Stimulated activated CD8-positive, alpha-beta memory T cell treated with anti-CD3 and anti-CD28 coated beads, Interleukin-4, amount 100 ng/mL, for 4 hours (primary cell): ENCODE data around the gene HELT.

Source experiments
- DNase-seq, 2 donors: peaks; one replicate each; pipeline ENCODE4 v3.0.0-alpha.2; 2020; ENCODE audit warnings: low read depth in 2 of 2, low spot score in 1 of 2

The HELT gene

DNA sequence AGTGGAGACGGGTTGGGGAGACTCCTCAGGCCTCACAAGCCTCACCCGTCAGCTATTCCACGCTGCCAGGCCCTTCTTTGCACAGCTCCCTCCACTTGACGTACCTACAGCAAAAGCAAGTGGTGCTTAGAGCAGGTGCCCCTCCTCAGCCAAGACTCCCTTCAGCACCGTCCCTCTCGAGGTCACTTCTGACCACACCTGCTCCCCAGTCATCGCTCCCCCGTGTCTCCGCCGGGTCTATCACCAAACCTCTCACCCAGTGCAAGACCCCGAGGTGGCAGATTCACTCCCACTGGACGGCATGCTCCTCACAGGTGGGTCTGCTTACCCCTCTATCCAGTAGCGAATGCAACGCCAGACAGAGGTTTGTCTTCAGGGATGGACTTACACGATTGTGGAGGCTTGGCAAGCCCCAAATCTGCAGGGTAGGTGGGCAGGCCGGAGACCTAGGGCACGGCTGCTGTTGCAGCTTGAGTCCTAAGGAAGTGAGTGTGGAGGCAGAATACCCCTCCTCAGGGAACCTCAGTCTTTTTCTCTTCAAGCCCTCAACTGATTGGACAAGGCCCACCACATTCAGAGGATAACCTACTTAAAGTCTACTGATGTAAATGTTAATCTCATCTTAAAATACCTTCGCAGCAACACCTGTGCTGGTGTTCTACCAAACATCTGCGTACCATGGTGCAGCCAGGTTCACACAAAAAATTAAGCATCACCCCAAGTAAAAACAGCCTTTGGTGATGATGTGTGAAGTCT is 14.5 kb upstream of the HELT start:
- DNase-seq: no peak

DNA sequence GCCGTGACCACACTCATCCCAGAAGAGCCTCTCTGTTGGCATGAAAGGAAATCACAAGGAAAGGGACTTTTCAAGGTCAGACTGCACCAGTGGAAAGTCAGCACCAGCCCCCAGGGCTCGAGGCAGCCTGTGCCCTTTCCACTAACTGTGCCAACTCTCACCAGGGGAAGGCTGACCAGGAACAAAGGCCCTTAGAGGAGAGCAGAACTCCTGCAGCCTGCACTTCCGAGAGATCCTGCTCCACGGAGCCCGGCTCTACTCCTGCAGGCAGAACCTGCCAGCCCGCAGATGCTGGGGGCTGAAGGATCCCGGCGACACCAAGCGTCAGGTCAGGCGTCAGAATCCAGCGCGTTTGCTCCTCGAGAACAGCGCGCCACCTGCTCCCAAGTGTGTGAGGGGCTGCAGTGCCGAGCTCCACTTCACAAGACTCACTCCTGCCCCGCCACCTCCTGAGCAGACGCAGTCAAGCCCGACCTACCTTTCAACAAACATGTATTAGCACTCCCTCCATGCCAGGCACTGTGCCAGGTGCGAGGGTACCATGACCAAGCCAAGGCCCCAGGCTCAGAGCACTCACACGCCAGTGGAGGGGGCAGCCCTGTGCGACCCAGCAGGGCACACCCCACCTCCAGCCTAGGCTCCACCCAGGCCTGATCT is 13.6 kb upstream of the HELT start:
- DNase-seq: no peak

DNA sequence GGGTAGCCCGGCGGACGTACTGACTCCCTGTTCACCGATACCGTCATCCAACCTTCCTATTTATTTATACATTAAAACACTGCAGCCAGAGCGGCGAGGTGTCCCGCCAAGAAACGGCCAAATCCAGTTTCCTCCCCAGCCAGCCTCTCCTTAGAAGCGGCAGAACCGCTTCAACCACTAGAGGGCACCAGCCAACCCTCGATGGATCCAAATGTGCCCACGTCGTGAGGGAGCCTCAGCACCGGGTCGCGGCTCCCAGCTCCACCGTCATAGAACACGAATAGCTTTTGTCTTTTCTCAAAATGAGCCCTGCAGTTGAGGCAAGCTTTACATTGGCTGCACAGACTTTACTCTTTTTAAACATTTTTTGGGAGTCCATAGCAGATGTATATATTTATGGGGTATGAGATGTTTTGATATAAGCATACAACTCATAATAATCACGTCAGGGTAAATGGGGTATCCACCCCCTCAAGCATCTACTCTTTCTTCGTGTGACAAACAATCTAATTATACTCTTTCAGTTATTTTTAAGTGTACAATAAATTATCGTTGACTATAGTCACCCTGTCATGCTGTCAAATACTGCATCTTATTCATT is 13.0 kb upstream of the HELT start:
- DNase-seq: peak; percentile 45 to 63

DNA sequence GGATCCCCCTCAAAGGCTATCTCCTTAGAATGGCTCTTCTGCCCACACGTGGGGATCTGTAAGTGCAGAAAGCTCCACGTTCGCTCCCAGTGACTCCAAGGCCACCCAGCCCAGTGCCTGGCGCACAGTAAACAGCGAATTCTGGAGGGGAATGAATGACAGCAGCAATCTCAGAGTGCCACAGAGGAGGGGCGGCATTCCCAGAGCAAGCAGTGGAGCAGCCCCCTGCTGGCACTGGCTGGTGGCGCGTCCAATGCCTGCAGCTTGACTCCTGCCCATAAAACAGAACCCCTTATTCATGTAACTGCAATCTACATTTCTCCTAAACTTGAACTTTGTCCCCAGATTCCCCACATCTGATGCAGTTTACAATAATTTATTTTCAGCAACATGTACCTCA is 6.9 kb upstream of the HELT start:
- DNase-seq: no peak

DNA sequence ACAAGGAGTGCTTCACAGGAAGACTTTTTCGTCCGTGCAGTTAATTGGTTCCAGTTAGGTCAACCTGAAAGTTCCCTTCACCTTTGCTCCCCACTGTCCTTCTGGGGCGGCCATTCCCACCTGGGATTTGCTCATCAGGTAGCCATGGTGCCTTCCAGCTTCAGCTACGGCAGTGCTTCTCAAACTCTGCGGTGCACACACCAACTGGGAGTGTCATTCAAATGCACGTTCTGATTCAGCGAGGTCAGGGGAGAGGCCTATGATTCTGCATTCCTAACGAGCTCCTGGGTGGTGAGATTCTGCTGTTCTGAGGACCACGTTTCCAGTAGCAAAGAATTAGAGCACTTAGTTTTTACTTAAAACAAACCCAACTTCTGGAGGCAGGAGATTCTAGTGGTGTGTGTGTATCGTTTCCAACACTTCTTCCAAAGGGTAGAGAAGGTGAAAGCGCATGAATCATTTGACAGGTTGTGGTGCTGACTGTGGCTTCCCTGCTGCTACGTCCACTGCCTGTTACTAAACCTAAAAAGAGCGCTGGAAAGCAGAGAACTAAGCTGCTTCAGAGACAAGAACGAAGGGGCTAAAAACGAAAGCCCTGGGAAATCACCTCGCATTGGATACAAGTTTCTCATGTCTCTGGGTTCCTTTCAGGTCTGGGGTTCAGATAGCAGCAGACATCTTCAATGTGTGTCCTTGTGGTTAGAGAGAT is 4.7 kb upstream of the HELT start:
- no peak for DNase-seq

DNA sequence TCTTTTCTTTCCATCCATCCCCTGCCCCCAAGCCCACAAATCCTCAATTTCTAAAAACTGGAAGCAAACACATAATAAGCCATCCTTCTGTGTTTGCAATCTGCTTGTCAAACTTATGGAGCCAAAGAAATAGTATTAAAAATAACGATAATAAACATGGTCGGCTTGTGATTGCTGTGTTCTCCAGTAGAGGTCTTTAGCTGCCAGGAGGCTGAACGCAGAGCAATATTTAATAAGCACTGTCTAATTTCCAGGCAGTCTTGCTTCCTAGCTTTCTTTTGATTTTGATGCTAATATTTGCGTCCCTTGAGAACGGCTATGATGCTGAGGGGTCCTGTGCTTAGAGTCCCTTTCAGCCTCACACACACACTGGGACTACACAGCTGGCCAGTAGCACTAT is 3.2 kb upstream of the HELT start:
- DNase-seq: no peak

DNA sequence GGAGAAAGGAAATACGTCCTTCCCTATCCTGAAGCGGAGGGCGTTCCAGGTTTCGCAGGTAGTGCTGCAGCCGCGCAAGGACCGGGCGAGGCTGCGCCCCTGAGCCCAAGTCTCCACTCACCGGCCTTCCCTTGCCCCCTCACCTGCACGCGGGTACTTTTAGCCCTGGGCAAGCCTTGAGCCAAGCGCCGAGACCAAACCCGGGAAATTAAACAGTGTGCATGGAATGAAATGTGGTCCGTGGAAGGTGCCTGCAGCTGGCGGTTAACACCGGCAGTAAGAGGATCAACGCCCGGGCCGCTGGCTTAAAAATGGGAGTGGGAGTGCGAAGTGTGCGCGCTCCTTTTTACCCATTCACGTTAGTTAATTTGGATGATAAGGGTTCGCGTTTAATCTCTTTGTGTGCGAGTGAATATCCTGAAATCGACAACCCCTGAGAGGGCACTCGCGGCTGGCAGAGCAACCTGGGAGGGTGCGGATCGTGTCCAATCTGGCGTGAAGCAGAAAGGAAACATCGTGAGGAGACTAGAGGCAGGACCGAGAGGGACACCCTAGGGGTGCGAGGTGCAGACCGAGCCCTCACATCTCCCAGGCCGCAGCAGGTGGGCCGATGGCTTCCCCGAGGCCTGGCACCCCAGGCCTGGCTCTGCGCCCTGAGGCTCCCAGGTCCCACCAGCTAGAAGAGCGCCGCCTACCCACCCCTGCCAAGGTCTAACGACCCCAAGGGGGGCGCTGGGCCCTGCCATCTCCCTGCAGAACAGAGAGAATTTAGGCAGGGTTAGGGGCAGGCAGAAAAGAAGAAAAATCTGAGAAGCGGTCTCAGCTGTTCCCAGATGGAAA is 2.0 kb upstream of the HELT start:
- no peak for DNase-seq

DNA sequence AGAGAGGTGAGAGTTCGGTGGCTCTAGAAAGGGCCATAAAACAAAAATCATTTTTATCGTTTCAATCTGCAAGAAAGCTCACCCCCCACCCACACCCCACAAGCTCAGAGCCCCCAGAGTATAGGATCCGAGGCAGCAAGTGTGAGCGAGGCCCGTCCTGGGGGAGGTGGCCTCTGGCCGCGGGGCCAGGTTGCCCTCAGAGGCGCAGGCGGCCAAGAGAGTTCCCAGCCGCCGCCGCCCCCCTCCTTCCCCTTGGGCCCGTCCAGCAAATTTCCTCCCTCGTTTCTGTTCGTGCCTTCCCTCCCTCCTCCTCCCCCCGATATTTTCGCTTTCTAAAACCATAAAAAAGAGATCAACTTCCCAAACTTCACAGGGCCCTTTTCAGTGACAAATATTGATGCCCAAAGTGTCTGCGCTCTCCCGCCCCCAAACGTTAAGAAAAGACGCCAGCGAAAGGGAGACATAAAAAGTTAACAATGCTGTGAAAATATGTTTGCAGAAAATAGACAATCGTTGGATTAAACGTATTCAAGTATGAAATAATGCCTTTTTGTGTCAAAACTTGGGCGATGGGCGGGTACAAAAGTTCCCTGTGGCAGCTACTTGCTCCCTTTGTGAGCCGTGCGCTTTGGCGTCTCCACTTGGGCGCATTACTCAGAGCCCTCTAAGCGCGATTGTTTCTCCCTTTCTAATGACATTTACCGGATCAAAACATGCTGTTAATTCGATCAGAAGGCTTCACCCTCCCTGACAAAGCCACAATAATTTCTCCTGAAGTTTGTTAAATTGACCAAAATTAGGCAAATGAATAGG is 1.1 kb upstream of the HELT start:
- no peak for DNase-seq

DNA sequence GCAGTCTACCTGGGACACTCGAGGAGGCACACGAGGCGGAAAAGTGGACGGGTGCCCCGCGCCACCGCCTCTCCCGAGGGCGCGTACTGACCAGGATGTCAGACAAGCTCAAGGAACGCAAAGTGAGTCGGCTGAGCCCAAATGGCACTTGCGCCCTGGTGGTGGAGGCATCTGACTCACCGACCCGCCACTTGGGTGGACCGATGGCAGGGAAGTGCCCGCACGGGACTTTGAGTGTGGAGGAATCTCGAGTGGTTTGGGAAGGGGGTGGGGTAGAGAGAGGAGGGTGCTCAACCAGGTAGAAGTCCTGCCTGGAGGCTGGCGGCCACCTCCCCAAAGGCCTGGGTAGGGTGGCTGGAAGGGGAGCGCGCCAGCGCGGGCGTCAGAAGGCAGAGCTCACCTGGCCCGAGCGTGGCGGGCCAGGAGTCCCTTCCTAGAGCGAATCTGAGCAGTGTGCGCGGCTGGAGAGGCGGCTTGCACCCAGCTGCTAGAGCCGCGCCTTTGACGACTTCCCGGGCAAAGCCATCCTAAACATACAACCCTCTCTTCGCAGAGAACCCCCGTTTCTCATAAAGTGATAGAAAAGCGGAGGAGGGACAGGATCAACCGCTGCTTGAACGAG is 655 bp downstream of the HELT start:
- no peak for DNase-seq

DNA sequence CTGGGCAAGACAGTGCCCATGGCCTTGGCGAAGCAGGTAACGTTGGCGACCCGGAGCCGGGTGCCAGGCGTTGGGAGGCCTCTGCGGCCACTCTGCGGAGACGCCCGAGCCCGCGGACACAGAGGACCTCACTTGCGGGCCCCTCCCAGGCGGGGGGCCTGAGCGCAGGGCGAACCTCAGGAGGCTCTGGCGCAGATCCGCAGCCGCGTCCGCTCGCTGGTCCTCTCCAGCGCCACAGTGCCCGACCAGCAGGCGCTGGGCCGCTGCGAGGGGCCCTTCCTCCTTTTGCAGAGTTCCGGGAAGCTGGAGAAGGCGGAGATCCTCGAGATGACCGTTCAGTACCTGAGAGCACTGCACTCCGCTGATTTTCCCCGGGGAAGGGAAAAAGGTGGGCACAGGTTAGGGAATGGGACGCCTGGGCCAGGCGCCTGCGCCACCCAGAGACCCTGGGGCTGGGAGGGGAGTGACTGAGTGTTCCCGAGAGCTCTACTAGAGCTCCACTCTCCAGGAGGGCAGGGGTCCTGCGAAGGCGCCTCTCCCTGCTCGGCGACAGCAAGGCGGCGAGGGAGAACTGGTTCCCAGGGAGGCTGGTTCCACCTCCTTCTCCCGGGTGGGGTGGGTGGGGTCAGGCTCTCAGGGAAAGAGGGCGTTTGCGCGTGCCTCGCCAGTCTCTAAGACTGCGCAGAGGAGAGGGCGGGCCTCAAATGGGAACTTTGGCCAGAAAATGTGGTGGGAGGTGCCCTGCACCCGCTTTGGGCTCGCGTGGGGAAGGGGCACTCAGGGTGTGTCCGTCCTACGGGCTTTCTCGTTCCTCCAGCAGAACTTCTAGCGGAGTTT is 1.4 kb downstream of the HELT start:
- DNase-seq: no peak

DNA sequence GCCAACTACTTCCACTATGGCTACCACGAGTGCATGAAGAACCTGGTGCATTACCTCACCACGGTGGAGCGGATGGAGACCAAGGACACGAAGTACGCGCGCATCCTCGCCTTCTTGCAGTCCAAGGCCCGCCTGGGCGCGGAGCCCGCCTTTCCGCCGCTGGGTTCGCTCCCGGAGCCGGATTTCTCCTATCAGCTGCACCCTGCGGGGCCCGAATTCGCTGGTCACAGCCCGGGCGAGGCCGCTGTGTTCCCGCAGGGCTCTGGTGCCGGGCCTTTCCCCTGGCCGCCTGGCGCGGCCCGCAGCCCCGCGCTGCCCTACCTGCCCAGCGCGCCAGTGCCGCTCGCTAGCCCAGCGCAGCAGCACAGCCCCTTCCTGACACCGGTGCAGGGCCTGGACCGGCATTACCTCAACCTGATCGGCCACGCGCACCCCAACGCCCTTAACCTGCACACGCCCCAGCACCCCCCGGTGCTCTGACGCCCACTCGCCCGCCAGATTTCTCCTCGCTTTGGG is 2.1 kb downstream of the HELT start:
- no peak for DNase-seq

DNA sequence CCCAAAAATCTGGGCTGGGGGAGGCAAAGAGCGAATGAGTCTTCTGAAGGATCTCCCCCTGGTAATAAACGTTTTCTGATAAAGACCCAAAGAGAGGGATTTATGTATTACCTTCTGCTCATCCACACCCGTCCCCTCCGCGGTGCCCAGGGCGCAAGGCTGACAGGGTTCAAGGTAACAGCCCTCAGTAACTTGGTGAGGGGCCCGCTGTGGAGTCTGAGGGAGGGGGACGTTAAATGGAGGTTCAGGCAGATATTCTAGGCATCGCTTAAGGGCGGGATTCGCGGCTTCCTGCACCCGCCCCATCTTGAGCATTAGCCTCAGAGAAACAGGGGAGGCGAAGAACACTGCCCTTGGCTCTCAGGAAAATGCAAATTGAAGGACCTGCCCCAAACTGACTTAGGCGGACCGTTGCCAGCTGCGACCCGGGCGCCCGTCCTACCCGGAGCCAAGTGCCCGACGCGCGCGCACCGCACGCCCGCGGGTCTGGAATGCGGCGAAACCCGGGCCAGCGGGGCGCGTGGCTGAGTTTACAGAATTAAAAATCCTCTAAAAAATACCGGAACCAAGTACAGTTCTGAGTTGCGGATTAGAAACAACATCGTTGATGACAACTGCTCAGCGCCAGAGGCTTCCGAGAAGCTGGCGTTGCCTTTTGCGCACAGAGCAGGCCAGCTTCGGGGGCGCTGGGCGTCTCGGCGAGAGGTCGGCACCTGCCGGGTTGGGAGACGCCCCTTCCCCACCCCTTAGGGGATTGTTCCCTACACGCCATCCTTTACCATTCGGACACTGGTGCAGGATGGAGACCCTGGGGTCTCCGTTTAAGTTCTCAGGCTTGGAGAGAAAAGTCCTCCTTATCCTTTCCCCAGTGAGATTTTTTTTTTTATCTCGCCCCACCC is 2.8 kb downstream of the HELT start:
- DNase-seq: no peak

DNA sequence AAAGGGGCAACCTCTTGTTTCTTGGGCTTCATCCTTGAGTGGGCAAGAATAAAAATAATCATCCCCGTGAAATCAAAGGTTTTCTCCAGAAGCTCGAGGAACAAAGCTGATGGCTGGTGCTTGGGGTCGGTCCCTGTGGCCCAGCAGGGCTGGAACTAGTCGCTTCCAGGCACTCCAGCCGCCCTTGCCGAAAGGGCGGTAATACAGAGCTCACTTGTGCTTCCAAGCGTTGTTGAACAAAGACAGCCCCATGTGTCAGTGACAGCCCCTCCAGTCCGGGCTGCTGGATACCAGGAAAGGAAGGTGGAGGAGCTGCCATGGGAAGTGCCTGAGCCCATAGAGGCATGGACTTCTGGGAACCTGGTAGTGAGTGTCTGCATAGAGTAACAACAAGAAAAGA is 5.2 kb downstream of the HELT start:
- no peak for DNase-seq

DNA sequence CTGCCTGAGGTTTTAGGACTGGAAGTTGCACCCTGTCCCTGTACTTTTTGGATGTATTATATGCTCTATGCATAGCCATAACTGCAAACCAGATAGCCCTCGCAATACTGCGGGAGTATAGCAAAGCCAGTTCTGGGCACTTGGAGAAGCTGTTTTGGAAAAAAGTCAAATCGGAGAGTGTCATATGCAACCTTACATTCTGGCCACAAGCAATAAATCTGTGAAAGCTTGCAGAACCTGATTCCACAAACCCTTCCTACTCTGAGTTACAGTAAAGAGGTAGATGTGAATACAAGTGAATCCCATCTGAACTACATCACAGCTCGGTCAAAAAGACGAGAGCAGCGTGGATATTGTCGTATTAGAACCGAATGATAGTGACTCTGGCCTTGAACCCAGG is 10.3 kb downstream of the HELT start:
- DNase-seq: no peak

DNA sequence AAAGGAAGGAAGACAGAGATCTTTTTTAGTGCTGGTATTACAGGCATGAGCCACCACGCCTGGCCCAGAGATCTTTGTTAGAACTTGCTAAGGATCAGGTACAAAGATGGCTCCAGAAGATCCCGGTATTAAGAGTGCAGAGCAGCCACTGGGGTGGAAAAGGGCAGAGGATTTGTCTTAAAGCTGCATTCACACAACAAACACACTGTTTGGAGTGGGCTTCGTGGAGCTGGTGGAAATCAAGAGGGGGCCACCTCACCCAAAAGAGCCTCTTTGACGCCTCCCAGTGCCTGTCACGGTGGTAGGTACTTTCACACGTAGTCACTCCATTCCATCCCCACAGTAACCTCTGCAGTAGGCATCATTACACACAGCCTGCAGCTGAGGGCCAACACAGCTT is 13.3 kb downstream of the HELT start:
- no peak for DNase-seq

DNA sequence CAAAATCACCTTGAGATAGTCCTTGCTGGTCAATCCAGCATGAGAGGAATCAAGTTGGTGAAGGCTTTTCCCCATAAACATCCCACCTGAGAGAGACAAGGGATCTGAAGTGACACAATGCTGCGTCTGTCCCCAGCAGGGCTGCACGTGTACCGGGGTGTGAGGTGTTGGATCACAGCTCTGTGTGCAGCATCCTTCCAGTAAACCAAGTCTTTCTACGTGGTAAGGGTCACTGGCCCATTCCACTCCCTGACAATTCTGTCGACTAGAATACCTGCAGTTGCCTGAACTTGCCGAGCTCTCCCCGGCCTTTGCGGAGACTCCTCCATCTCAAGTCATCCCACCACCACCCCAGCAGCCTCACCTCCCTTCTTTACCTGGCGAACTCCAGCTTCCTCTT is 14.8 kb downstream of the HELT start:
- no peak for DNase-seq

DNA sequence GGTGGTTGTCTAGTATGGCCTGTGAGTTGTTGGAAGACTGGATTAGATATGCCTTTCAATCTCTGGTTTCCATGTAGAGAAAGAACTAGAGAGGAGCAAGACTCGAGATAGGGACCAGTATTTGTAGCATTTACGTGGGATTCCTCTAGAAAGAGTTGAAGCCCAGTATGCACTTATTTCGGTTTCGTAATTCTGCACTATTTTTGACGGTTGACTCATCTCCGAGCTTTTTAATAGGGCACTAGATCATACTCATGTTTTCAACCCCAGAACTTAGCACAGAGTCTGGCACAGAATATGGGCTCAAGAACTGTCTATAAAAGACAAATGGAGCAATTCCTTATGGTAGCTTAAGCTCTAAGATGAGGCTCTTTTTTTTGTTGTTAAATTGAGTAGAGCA is 15.7 kb downstream of the HELT start:
- no peak for DNase-seq

DNA sequence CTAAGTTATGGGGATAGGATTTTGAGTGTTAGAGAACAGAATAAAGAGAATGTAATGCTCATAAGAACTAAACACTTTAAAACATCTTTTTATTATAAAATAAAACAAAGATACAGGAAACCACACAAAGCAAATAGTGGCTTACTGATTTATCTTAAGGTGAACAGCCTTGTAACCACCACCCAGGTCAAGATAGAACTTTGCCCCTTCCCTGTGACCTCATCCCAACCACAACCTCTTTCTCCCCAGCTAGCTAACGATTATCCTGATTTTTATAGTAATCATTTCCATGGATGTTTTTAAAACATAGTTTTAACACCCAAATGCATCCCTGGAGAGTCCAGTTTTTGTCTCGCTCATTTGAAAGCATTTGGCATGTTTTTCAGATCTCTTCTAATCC is 17.0 kb downstream of the HELT start:
- no peak for DNase-seq
